ENCODE measurements around the gene KDM4B.
A peak's percentile ranks its signal among the peaks of the same experiment; 100 is the strongest.

The KDM4B gene

GRCh38 chr19:5141850-5142724, 173.2 kb downstream of the KDM4B start:
- no peak for DNase-seq

- no peak for DNase-seq
Measured at GRCh38 chr19:5142725-5143097, 173.8 kb downstream of the KDM4B start.

GRCh38 chr19:5143471-5144411, 174.8 kb downstream of the KDM4B start:
- DNase-seq: no peak

DNA sequence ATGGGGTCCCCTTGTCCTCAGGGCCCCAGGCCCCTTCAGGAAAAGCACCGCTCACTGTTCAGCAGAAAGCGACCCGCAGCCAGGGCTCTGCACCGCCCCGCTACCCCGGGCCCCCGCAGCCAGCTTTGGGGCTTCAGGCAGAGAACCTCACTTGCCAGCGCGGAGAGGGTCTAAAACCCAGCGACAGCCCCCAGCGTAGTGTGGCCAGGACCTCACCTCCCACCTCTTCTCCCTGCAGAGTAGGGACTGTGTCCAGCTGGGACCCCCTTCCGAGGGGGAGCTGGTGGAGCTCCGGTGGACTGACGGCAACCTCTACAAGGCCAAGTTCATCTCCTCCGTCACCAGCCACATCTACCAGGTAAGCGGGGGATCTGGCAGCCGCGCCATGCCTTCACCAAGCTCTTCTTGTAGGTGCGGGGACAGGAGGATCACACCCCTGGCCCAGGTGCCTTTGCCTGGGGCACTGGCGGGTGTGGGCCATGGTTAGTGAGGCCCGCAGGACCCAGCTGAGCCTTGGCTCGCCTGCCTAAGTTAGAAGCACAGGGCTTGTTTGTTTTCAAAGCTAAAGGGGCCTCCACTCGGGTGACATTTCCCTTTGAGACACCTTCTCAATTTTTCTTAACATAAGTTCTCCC, 175.7 kb downstream of the KDM4B start:
- no peak for DNase-seq

DNA sequence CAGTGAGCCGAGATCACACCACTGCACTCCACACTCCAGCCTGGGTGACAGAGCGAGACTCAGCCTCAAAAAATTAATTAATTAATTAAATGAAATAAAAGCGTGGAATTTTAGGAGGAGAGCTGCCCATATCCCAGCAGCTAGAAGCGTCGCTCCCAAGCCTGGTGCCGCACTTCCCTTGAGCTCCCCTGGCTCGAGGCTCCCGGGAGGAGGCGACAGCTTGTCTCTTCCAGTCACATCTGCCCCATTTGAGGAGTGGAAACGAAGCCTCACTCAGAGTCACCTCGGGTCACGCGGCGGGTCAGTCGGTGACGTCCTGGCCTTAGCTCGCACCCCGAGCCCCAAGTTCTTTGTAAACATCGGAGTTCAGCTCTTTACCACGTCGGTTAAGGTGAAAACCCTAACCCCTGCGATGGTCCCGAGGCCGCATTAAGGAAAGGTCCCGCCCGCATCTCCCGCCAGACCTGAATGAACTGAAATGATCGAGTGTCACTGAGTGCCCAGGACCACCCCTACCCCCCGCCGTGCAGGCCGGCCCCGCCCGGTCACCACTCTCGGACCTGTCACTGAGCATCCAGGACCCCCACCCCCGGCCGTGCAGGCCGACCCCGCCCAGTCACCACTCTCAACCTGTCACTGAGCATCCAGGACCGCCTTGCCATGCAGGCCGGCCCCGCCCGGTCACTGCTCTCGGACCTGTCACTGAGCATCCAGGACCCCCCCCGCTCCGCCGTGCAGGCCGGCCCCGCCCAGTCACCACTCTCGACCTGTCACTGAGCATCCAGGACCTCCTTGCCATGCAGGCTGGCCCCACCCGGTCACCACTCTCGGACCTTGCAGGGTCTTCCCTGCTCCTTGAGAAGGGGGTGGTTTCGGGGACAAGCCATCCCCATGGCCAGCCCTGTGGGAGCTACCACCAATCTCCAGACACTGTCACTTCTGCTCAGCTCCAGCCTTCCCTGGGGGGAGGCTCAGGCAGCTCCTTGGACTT, 176.9 kb downstream of the KDM4B start:
- DNase-seq: no peak

- DNase-seq: no peak
Measured at GRCh38 chr19:5147074-5147977, 178.4 kb downstream of the KDM4B start.

DNA sequence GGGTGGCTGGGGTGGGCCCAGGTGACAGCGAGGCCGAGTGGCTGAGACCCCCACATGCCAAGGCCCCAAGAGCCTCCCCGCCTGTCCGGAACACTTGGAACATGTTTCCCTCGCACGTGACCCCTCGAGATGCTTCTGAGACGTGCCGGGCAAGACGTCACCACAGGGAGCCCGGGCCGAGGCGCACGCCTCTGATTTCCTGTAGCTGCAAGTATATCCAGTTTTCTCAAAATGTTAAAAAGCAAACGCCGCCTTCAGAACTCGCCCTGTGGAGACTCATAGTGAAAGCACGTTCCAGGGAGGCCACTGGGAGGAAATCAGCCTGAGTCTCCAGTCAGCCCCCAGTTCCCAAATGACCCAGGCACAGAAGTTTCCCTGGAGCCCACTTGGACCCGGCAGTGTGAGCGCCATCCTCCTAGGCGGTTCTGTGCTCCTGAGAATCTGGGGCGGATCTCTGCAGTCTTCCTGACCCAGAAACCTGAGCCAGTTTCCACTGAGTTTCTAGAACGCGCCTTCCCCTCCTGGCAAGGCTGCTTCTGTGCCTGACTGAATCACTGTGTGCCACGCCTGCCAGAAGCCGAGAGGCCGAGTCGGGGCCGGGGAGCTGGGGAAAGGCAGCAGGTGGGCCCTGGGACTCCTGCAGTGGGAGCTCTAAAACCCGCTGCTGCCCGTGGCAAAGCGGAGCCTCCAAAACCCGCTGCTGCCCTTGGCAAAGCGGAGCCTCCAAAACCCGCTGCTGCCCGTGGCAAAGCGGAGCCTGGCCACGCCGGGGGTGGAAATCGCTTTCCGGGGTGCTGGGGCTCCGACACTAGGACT, 179.3 kb downstream of the KDM4B start:
- no peak for DNase-seq

DNA sequence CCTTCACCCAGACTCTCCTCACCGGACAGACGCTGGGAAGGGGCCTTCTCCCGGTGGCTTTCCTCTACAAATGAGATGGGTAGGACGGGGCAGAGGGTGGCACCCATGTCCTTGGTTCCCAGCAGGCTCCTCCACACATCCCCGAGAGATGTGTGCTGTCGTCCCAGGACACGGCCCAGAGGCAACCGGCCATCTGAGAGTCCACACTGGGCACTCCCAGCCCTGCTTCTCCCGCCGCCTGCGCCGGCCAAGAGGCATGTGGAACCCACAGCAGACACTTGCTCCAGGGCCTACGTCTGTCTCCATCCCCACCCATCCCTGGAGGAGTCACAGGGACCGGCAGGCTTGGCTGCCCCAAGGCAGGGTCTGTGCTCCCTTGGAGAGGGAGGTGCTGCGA, 179.9 kb downstream of the KDM4B start:
- DNase-seq: no peak

GRCh38 chr19:5149508-5149907, 180.6 kb downstream of the KDM4B start:
- no peak for DNase-seq

DNA sequence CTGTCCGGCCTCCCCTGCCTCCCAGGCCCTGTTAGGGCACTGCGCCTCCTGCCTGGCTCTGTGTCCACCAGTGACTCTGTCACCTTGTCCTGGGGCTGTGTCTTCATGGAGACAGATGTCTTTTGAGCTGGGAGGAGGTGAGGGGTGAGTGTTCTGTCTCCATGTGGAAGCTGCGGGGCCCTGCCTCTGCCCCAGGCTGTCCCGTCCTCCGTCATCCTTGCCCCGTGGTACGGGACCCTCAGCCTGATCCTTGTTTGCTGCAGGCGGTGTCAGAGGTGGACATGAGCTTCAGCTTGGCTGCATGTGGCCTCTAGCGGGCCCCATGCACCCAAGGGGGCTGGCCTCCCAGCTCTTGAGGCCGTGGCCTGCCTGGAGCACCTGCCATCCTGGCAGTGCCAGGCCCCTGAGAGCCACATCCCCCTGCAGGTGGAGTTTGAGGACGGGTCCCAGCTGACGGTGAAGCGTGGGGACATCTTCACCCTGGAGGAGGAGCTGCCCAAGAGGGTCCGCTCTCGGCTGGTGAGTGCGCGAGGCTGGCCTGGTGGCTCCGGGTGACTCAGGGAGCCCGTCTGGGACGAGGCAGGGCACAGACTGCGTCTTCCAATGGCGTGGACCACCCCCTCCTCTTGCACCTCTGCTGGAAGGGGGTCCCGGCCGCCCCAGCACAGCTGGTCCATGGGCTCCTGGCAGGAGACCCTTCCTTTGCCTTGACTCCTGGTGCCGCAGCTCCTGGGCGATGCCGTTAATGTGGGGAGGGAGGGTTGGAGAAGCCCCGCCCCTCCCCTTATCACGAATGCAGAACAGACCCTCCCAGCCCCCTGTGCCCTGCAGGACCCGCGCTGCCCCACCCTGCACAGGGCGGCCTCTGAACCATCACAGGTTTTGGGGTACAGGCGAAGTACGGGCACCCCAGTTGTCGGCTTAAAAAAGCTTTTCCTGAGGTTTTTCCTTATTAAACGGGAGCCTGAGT, 181.3 kb downstream of the KDM4B start:
- DNase-seq: no peak

DNA sequence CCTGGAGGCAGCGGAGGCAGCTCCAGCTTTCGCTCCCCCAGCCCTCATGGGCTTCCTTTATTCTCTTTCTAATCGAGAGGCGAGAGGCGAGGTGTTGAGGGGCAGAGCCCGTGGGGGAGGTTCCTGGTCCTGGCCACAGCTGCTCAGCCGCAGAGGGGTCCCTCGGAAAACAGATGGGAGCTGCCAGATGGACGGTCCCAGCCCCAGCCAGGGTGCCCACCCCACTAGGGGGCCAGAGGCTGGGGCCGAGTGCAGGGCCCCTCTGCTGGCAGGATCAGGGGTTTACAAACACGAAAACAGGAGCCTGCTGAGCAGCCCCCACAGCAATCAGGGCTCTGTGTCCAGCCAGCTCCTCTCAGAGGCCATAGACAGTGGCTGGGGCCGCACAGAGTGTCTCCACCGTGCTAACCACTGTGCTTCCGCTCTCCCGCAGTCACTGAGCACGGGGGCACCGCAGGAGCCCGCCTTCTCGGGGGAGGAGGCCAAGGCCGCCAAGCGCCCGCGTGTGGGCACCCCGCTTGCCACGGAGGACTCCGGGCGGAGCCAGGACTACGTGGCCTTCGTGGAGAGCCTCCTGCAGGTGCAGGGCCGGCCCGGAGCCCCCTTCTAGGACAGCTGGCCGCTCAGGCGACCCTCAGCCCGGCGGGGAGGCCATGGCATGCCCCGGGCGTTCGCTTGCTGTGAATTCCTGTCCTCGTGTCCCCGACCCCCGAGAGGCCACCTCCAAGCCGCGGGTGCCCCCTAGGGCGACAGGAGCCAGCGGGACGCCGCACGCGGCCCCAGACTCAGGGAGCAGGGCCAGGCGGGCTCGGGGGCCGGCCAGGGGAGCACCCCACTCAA, 182.2 kb downstream of the KDM4B start:
- no peak for DNase-seq

GRCh38 chr19:5152013-5152763, 183.3 kb downstream of the KDM4B start:
- DNase-seq: no peak

DNA sequence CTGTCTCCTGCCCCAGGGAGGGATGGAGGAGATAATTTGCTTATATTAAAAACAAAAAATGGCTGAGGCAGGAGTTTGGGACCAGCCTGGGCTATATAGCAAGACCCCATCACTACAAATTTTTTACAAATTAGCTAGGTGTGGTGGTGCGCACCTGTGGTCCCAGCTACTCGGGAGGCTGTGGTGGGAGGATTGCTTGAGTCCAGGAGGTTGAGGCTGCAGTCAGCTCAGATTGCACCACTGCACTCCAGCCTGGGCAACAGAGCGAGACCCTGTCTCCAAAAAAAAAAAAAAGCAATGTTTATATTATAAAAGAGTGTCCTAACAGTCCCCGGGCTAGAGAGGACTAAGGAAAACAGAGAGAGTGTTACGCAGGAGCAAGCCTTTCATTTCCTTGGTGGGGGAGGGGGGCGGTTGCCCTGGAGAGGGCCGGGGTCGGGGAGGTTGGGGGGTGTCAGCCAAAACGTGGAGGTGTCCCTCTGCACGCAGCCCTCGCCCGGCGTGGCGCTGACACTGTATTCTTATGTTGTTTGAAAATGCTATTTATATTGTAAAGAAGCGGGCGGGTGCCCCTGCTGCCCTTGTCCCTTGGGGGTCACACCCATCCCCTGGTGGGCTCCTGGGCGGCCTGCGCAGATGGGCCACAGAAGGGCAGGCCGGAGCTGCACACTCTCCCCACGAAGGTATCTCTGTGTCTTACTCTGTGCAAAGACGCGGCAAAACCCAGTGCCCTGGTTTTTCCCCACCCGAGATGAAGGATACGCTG, 184.0 kb downstream of the KDM4B start:
- no peak for DNase-seq

DNA sequence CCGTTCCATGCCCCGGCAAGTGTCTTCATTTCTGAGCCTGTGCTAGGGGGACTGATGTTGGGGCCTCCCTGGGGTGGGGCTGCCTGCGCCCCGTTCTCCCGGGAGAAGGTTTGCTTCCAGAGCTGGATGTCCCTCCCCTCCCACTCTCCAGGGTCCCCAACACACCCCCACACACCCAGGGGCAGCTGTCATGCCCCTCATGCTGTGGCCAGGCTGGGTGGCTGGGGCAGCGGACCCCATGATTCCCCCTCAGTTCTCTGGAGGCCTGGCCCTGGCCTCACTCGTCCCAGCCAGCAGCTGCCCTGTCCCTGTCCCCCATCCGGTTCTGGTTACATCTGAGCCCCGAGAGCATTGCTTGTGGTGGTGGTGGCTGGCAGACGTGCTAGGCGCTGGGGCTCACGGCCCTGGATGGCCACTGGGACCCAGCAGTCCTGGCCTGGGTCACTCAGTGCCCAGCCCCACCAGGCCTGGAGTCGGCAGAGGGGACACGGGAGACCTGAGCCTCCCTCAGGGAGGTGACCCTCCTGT, 184.8 kb downstream of the KDM4B start:
- DNase-seq: no peak

- peak in 1 of 2 donors; percentile 31 for DNase-seq
Measured at GRCh38 chr19:5154129-5154798, 185.4 kb downstream of the KDM4B start.
